T follicular helper cell (primary cell): ENCODE data around the gene SIRPG.

ENCODE experiments used
- DNase-seq: peaks from one replicate; pipeline ENCODE4 v3.0.0-alpha.2; 2020; ENCODE audit warnings: low read depth

SIRPG gene

DNA sequence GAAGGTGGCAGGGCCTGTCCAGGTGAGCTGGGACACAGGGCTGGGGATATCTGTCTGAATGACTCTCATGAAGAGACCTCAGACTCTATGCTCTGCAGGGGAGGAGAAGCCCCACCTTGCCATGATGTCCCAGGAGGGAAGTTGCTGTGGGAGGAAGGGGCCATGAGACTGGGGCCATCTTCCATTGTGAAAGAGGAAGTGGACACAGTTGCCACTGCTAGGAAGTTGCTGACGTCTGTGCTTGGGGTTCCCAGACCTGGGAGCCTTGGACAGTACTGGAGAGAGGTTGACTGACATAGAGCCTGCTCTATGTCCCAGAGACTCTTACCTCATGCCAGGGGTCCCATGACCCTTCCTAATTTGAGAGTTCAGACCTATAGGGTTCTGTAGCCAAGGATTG, 62.2 kb downstream of the SIRPG start:
- DNase-seq, result no peak

- no peak for DNase-seq
Observed at GRCh38 chr20:1588533-1589460, 68.8 kb downstream of the SIRPG start.

GRCh38 chr20:1587781-1588532, 69.6 kb downstream of the SIRPG start:
- DNase-seq, result no peak

DNA sequence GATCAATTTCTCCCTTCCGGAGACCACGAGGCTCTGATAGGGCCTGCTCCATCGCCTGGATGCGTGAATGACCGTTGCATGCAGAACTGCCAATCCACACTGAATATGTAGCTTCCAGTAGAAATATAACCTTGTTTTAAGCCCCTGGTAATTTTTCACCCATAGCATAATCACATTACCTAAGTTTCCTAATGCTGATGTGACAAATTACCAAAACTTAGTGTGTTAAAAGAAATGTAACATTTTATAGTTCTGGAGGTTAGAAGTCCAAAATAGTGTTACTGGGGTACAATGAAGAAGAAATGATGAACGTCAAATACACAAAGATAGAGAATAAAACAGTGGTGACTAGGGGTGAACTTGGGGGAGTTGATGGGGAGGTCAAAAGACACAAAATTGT, 78.1 kb downstream of the SIRPG start:
- no peak for DNase-seq
